T-helper 1 cell treated with Interleukin-12 subunit alpha and Interleukin-12 subunit beta and Interleukin-4 antibody, amounts not matched to agents 30 ng/mL and 1 ng/mL, for 36 hours (primary cell): Measurements from ENCODE around the gene WHRN. TPM values are rescaled to one million over a fixed set of nuclear protein-coding genes. Genes with fewer than 3 reads are reported as not detected.

Source experiments
- total RNA-seq: library from RNA; stranded (reverse); gene quantifications from 2 replicates; pipeline ENCODE4 v1.2.3, GENCODE V29; 2022

Gene WHRN
- total RNA-seq, 1 donor from 2014 or later: 1.6 TPM

Other genes starting within 250 kb of the WHRN start
- not detected in 2 replicates for gene ORM1, start 182.4 kb downstream of the WHRN start, total RNA-seq
- gene ORM2, start 175.6 kb downstream of the WHRN start, total RNA-seq: not detected in 2 replicates
- 464 and 472 TPM in 2 replicates for gene AKNA, start 117.5 kb downstream of the WHRN start, total RNA-seq
- 92.5 and 94.4 TPM in 2 replicates for gene ATP6V1G1, start 82.3 kb upstream of the WHRN start, total RNA-seq
- 19.0 and 21.4 TPM in 2 replicates for gene TMEM268, start 105.8 kb upstream of the WHRN start, total RNA-seq
- gene TEX53, start 152.3 kb upstream of the WHRN start, total RNA-seq: not detected in 2 replicates
- gene TEX48, start 176.7 kb upstream of the WHRN start, total RNA-seq: 0.91 and 1.1 TPM in 2 replicates